GM21576 (cell line): ENCODE measurements around the gene SPATA6.
"Not testable (repeated sequence)": the region's sequence is repeated elsewhere in the genome, so short reads cannot be mapped to it uniquely, and the experiment has no call there.

ENCODE experiments used
- ATAC-seq: cut with Tn5 transposase; IDR thresholded peaks from one replicate; pipeline ENCODE4 v1.9.1; 2021; ENCODE audit warnings: mild to moderate bottlenecking, moderate library complexity; ENCODE audit not compliant: unreplicated experiment

The SPATA6 gene

DNA sequence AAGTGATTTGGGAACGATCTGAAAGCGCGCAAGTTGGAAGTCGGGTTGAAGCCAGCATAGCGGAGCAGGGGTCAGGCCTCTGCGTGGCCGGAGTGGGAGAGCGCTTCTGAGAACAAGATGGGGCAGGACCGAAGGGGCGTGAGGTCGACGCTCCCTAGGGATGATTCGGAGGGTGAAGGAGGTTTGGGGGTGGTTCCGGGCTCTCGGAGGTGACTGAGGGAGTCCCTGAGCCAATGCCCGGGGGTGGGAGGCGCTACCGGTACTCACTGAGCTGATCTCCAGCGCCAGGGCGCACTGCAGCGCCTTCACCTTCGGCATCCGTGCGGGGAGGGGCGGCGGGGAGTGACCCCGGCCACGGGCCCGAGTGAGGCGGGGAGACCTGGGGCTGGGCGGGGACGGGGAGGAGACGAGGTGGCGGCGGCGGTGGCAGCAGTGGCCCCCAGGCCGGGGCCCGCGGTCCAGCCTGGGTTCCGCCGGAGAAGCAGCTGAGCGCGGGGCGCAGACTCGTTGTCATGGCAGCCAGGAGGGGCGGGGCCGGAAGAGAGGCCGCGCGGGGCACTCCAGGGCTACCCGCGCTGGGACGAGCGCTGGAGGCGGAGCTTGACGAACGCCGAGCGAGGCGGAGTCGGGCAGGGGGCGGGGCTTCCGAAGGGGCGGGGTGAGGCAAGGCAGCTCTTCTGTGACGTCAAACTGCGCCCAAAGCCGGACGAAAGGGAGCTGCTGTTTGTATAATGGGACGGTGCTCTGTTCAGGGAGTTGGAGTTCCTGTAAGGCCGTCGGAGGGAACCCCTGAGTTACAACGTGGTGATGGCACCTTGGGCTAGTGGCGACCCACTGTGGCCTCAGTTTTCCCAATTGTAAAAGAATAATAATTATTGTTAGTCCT, at the start of gene SPATA6:
Gene SPATA6 (minus strand): TSS at position 514 of the 886 bp plus-strand sequence. CDS start 196 bp downstream, at position 318.
- peak; percentile 98 for ATAC-seq

DNA sequence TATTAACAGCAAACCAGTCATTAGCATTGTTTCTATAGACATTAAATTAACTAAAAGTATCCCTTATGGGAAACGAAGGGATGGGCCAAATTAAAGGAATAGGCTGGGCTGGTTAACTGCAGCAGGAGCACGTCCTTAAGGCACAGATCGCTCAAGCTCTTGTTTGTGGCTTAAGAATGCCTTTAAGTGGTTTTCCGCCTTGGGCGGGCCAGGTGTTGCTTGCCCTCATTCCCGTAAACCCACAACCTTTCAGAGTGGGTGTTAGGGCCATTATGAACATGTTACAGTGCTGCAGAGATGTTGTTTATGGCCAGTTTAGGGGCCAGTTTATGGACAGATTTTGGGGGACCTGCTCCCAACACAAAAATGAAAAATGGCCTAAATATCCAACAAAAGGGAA, 47.9 kb upstream of the SPATA6 start:
- not testable (repeated sequence) for ATAC-seq

DNA sequence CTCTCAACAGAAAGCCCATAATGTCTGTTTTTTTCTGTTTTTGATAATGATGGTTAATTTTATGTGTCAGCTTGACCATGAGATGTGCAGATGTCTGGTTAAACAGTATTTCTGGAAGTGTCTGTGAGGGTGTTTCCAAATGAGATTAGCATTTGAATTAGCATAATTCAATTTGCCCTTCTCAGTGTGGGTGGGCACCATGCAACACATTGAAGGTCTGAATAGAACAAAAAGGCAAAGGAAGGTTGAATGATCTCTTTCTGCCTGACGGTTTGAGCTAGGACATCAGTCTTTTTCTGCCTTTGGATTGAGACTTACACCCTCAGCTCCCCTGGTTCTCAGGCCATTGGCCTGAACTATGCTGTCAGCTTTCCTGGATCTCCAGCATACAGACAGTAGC, 34.9 kb upstream of the SPATA6 start:
- ATAC-seq = no peak

GRCh38 chr1:48500541-48501450, 28.8 kb upstream of the SPATA6 start:
- no peak for ATAC-seq

- no peak for ATAC-seq
Observed at GRCh38 chr1:48499211-48499735, 27.3 kb upstream of the SPATA6 start.

GRCh38 chr1:48498096-48498791, 26.2 kb upstream of the SPATA6 start:
- peak; percentile 83 for ATAC-seq

GRCh38 chr1:48495911-48496310, 23.9 kb upstream of the SPATA6 start:
- ATAC-seq = no peak

GRCh38 chr1:48495166-48495565, 23.2 kb upstream of the SPATA6 start:
- ATAC-seq = no peak

GRCh38 chr1:48493970-48494769, 22.2 kb upstream of the SPATA6 start:
- no peak for ATAC-seq

GRCh38 chr1:48493041-48493440, 21.0 kb upstream of the SPATA6 start:
- ATAC-seq = no peak

DNA sequence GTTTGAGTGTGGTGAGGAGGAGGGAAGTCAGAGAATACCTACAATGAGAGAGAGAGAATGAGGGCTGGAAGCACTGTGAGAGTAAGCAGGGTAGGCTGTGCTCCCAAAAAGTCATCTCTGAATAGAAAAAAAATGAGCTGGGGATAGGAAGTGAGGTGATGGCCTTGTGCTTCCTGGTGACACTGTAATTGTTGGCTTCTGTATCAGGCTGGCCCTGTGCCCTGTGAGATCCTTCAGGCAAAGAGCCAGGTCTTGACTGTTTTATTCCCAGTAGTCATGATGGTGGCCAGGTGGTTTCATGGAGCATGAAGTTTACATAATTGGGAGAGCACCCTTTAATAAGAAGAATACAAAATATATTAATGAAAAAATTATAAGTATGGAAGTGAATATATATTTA, 20.4 kb upstream of the SPATA6 start:
- ATAC-seq = no peak

DNA sequence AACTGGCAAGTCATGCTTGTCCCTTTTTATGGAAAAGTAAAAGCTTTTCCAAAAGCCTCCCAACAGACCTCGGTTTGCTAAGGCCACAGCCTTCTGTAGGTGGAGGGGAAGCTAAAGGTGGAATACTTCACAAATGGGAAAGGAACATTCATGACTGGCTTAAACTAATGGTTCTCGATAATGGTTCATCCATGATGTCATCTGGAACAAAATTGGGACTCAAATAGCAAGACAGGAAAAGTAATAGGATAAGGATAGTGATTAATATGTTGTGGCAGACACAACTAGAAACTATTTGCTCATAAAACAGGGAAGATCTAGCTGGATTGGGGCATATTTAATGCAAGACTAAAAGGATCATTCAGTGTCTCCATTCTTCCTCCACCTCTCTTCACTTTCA, 16.7 kb upstream of the SPATA6 start:
- no peak for ATAC-seq

GRCh38 chr1:48480504-48480903, 8.5 kb upstream of the SPATA6 start:
- ATAC-seq = no peak

- not testable (repeated sequence) for ATAC-seq
Observed at GRCh38 chr1:48480023-48480422, 8.0 kb upstream of the SPATA6 start.

GRCh38 chr1:48472638-48473037, 634 bp upstream of the SPATA6 start:
- no peak for ATAC-seq

DNA sequence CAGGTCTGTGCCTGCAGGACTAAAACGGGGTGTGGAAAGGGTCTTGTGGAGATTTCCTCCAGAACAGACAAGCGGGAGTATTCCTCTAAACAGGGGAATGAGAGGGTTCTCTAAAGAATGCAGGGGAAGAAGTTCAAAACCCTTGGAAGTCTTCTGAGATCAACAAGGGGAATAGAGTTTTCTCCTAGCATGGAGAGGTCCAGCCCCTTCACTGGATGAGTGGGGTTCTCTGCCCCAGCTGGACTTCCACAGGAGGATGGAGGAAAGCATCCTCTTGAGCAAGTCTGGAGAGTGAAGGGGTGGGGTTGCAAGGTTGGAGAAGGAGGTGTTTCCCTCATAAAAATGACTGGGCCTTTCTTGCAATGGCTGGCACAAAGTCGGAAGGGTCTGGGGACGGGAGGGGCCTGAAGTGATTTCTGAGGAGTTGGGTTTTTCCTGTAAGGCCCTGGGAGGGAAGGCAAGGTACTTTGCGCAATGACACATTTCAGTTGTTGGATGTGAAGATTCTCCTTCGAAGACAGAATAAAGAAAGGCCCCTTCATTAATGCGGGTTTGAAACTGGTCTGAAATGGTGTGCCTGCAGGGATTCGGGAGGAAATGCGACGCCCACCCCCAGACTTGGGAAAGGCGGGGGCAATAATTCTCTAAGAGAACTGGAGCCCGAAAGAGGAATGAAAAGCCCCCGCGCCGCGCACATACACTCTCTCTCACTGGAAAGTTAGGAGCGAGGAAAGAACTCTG, 884 bp downstream of the SPATA6 start:
- ATAC-seq = no peak

DNA sequence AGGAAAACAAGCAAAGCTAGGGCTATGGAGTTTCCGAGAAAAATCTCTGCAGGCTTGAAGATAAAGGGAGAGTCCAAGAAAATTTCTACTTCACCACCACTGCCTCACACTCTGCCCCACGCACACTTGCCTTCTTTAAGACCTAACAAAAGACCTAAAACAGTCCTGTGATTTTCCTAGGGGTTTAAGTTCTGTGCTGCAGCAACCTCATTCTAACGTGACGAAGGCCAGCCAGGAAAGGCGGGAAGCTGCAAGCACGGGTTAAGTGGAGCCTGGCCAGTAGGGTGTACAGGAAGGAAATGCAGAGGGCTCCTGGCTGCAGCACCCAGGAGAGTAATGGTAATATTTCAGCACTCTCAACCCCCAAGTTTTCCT, 1.5 kb downstream of the SPATA6 start:
- no peak for ATAC-seq

GRCh38 chr1:48469616-48470480, 2.2 kb downstream of the SPATA6 start:
- no peak for ATAC-seq
